ENCODE data around the gene VIPR2.
"Not testable (repeated sequence)": the region's sequence is repeated elsewhere in the genome, so short reads cannot be mapped to it uniquely, and the experiment has no call there.

VIPR2 gene

GRCh38 chr7:159006022-159006609, 138.6 kb downstream of the VIPR2 start:
- DNase-seq: not testable (repeated sequence)

GRCh38 chr7:159005618-159006017, 139.0 kb downstream of the VIPR2 start:
- no peak for DNase-seq

- no peak for DNase-seq
Observed at GRCh38 chr7:159004411-159004810, 140.3 kb downstream of the VIPR2 start.

GRCh38 chr7:159001811-159002210, 142.9 kb downstream of the VIPR2 start:
- DNase-seq: no peak

DNA sequence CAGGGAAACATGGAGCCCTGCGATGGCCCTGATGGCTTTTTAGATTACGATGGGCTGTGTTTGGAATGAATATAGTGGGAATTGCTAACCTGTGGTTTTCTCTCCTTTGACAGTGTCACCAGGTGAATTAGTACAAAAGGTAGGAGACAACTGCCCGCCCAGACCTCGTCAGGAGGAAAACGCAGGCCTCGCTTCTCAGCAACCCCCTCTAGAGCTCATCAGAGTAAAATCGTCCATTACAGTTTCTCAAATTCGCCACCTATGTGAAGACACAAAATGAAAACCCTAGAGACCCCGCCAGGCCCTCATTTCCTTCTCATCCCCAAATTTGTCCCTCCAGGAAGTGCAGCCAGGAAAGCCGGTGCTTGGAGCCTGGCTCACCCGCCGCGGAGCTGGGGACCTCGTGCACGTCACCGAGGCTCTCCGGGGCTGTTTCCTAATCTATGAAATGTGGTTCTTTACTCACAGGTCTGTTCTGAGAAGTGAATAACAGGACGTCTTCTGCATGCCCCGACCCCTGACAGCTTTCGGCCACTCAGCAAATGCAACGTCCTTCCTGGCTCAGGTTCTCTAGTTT, 143.7 kb downstream of the VIPR2 start:
- DNase-seq: no peak

GRCh38 chr7:159000070-159000469, 144.6 kb downstream of the VIPR2 start:
- no peak for DNase-seq

DNA sequence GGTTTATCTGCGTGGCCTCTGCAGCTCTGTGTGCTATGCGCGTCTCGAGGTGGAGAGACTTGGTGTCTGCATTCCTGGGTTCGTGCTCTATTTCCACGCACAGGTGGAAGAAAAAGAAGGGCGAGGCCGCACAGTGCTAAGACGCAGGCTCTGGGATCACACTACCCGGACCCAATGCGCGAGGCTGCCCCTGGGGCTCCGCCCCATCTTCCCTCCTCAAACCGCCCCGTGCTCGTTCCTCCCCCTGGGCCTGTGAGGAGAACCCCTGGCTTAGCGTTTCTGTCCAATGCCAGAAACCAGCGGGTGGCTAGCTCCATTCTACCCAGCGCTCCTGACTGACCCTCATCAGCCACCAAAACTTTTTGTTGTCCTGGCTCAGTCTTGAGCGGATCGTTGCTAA, 145.2 kb downstream of the VIPR2 start:
- no peak for DNase-seq

- DNase-seq: not testable (repeated sequence)
Observed at GRCh38 chr7:158998261-158998660, 146.4 kb downstream of the VIPR2 start.

DNA sequence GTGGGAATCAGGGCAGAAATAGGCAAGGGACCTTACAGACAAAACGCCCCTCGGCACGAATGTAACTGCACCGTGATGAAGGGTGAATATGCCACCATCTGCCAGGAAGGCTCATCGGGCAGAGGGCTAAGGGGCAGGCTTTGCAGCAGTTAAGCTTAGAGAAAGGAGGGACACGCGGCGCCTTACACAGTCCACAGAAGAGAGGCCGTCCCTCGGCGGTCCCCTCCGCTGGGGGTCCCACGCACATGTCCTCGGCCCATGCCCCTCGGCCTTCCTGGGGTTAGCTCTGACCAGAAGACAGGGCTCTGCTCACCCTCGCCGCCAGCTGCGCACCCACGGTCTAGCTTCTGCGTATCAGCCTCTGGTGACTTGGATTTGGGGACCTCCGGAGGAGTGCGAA, 147.2 kb downstream of the VIPR2 start:
- DNase-seq: no peak

GRCh38 chr7:158997110-158997453, 147.6 kb downstream of the VIPR2 start:
- DNase-seq: no peak

GRCh38 chr7:158996214-158997109, 148.2 kb downstream of the VIPR2 start:
- no peak for DNase-seq

DNA sequence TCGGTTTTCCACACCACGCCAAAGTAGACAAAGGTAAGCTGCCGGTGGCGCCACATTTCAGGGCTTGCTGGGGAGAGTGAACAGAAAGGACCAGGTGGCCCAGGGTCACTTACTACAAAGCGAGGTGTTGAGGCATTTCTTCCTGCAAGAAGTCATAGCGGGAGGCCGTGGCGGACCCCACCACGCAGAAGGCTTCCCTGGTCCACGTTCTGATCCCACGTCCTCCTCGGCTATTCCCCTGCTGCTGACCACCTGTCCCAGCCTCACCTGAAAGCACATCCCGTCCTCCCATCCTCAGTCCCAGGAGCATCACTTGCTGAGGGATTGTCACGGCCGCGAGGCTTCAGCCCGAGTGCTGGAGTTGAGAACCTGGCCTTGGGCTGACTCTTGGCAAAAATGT, 149.2 kb downstream of the VIPR2 start:
- DNase-seq: no peak

GRCh38 chr7:158994687-158995086, 150.0 kb downstream of the VIPR2 start:
- DNase-seq: no peak

- DNase-seq: no peak
Observed at GRCh38 chr7:158993591-158993990, 151.1 kb downstream of the VIPR2 start.

DNA sequence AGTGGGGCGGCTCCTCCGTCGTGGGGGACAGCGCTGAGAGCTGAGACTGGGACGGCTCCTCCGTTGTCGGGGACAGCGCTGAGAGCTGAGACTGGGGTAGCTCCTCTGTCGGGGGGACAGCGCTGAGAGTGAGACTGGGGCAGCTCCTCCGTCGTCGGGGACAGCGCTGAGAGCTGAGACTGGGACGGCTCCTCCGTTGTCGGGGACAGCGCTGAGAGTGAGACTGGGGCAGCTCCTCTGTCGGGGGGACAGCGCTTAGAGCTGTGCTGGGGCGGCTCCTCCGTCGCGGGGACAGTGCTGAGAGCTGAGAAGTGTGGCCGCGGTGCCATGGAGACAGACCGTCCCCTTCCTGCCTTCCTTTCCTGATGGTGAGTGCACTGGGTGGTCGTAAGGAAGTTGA, 151.9 kb downstream of the VIPR2 start:
- no peak for DNase-seq

- no peak for DNase-seq
Observed at GRCh38 chr7:158991824-158992621, 152.6 kb downstream of the VIPR2 start.

DNA sequence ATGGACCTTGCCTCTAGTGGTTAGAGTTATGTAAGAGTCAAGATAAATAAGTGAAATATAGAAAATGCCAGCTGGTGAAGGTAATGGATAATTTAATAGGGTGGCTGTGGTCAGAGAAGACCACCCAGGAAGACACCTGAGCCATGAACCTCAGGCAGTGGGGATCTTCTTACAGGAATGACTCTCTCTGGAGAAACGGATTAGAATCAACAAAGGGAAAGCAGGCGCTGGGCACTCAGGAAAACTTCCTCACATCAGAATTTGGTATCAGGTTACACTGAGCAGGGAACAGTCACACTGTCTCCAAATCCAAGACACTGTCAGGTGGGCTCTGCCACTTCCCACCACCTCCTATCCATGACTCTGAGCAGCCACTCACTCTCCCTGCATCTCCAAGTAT, 155.7 kb downstream of the VIPR2 start:
- no peak for DNase-seq

- DNase-seq: no peak
Observed at GRCh38 chr7:158988302-158988862, 156.3 kb downstream of the VIPR2 start.

DNA sequence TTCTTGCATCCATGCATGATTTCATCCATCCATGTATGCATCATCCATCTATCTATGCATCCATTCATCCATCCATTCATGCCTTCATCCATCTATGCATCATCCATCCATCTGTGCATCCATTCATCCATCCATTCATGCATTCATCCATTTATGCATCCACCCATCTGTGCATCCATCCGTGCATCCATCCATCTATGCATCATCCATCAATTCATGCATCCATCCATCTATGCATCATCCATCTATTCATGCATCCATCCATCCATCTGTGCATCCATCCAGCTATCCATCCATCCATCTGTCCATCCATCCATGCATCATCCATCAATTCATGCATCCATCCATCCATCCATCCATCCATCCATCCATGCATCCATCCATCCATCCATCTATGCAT, 157.0 kb downstream of the VIPR2 start:
- DNase-seq: no peak

DNA sequence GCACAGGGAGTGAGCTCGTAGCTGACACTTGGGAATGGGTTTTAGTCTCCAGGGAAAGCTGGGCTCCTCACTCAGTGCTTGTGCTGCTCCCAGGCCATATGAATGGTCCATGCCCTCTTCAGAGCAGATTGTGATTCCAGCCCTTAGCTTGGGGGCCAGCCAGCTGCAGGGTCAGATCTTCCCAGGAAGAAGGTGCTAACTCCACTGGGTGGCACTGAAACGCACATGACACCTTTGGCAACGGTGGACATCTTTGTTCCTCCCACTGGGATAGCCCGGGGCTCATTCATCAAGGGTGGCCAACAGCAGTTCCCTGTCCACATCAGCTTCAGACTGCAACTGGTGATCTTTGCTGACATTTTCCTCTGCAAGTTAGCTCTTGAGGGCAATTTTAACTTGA, 159.1 kb downstream of the VIPR2 start:
- no peak for DNase-seq

DNA sequence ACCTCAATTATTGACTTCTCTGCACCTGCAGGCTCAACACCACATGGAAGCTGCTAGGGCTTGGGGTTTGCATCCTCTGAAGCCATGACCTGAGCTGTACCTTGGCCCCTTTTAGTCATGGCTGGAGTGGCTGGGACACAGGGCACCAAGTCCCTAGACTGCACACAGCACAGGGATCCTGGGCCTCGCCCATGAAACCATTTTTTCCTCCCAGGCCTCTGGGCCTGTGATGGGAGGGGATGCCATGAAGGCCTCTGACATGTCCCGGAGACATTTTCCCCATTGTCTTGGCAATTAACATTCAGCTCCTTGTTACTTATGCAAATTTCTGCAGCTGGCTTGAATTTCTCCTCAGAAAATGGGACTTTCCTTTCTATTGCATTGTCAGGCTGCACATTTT, 160.7 kb downstream of the VIPR2 start:
- not testable (repeated sequence) for DNase-seq

DNA sequence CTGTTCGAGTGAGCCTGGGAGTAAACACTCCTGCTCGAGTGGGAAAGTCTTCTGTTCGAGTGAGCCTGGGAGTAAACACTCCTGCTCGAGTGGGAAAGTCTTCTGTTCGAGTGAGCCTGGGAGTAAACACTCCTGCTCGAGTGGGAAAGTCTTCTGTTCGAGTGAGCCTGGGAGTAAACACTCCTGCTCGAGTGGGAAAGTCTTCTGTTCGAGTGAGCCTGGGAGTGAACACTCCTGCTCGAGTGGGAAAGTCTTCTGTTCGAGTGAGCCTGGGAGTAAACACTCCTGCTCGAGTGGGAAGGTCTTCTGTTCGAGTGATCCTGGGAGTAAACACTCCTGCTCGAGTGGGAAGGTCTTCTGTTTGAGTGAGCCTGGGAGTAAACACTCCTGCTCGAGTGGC, 162.6 kb downstream of the VIPR2 start:
- not testable (repeated sequence) for DNase-seq

Data from right hindlimb (tissue), 1 donor.